Neuronal stem cell (in vitro differentiated cells): ENCODE results near the gene MVD.

Source experiments
- DNase-seq: peaks from one replicate; pipeline ENCODE4 v3.0.0-alpha.2; 2013; ENCODE audit warnings: low spot score
- H2AFZ ChIP-seq: one replicate; pipeline ENCODE4 v1.6.1; 2013; ENCODE audit warnings: mild to moderate bottlenecking, low read length, inconsistent platforms
- H2AK5ac ChIP-seq: 2 replicates; pipeline ENCODE4 v1.6.1; 2013; ENCODE audit warnings: low read depth, mild to moderate bottlenecking, inconsistent platforms, low read length, moderate library complexity, mixed read lengths
- H2BK120ac ChIP-seq: 2 replicates; pipeline ENCODE4 v1.6.1; 2013; ENCODE audit warnings: low read depth, mild to moderate bottlenecking, inconsistent platforms, low read length, moderate library complexity, mixed read lengths
- H2BK12ac ChIP-seq: one replicate; pipeline ENCODE4 v1.6.1; 2013; ENCODE audit warnings: low read length, inconsistent platforms
- H2BK15ac ChIP-seq: 2 replicates; pipeline ENCODE4 v1.6.1; 2013; ENCODE audit warnings: mild to moderate bottlenecking, low read length, inconsistent platforms, mixed read lengths
- H2BK5ac ChIP-seq: one replicate; pipeline ENCODE4 v1.6.1; 2013; ENCODE audit warnings: inconsistent platforms, mild to moderate bottlenecking, low read length, moderate library complexity
- H3K14ac ChIP-seq: one replicate; pipeline ENCODE4 v1.6.1; 2013; ENCODE audit warnings: low read length, inconsistent platforms
- H3K18ac ChIP-seq: 2 replicates; pipeline ENCODE4 v1.6.1; 2013; ENCODE audit warnings: low read length, inconsistent platforms
- H3K23ac ChIP-seq: 2 replicates; pipeline ENCODE4 v1.6.1; 2013; ENCODE audit warnings: low read depth, mild to moderate bottlenecking, mixed read lengths, low read length, inconsistent platforms; ENCODE audit not compliant: poor library complexity
- H3K27ac ChIP-seq: replicated peaks from 3 replicates; pipeline ENCODE4 v1.5.1; 2013; ENCODE audit warnings: low read length, inconsistent platforms
- H3K27me3 ChIP-seq, 3 experiments: 2 replicates each; pipeline ENCODE4 v1.6.1; 2013; ENCODE audit warnings: low read length in 3 of 3, mild to moderate bottlenecking in 2 of 3, inconsistent platforms in 1 of 3, low read depth in 1 of 3, mixed read lengths in 1 of 3, moderate library complexity in 1 of 3; ENCODE audit not compliant: control insufficient read depth in 3 of 3, insufficient read depth in 3 of 3
- H3K36me3 ChIP-seq, 2 donors: replicated peaks in 1 of 2; 2 replicates each; pipeline ENCODE4 v1.6.1; 2013; ENCODE audit warnings: low read length in 2 of 2; ENCODE audit not compliant: control insufficient read depth in 2 of 2, insufficient read depth in 2 of 2
- H3K4ac ChIP-seq: 2 replicates; pipeline ENCODE4 v1.6.1; 2013; ENCODE audit warnings: inconsistent platforms, mild to moderate bottlenecking, low read length, moderate library complexity
- H3K4me1 ChIP-seq, 2 donors: 1 replicate in 1 of 2; 2 replicates in 1 of 2; pipeline ENCODE4 v1.6.1; 2013; ENCODE audit warnings: low read length in 2 of 2, low read depth in 1 of 2; ENCODE audit not compliant: control insufficient read depth in 2 of 2, insufficient read depth in 1 of 2
- H3K4me2 ChIP-seq: one replicate; pipeline ENCODE4 v1.6.1; 2013; ENCODE audit warnings: mild to moderate bottlenecking, low read length, inconsistent platforms; ENCODE audit not compliant: insufficient read depth, poor library complexity, severe bottlenecking
- H3K4me3 ChIP-seq, 2 donors: 2 replicates each; pipeline ENCODE4 v1.5.1; 2013; ENCODE audit warnings: low read length in 2 of 2, mild to moderate bottlenecking in 2 of 2, inconsistent platforms in 1 of 2, moderate library complexity in 1 of 2
- H3K79me1 ChIP-seq: one replicate; pipeline ENCODE4 v1.6.1; 2013; ENCODE audit warnings: low read depth, mild to moderate bottlenecking, inconsistent platforms, low read length, moderate library complexity
- H3K9ac ChIP-seq: one replicate; pipeline ENCODE4 v1.6.1; 2013; ENCODE audit warnings: mild to moderate bottlenecking, low read depth, low read length, inconsistent platforms; ENCODE audit not compliant: poor library complexity
- H3K9me3 ChIP-seq, 2 donors: replicated peaks in 1 of 2; 2 replicates each; pipeline versions ENCODE3 to v1.6.1; 2013; ENCODE audit warnings: low read length in 2 of 2, mild to moderate bottlenecking in 2 of 2, inconsistent platforms in 1 of 2, low read depth in 1 of 2, mixed read lengths in 1 of 2, moderate library complexity in 1 of 2; ENCODE audit not compliant: control insufficient read depth in 2 of 2, insufficient read depth in 1 of 2
- H4K8ac ChIP-seq: one replicate; pipeline ENCODE4 v1.6.1; 2013; ENCODE audit warnings: low read depth, mild to moderate bottlenecking, inconsistent platforms, low read length, moderate library complexity
- H4K91ac ChIP-seq: one replicate; pipeline ENCODE4 v1.6.1; 2013; ENCODE audit warnings: low read length, low read depth, mild to moderate bottlenecking, inconsistent platforms; ENCODE audit not compliant: poor library complexity
- WGBS, 2 donors: extraction: QIAGEN DNeasy Blood & Tissue Kit; methylation state at CpG; one replicate each; pipeline ENCODE4 v1.1.7; 2013; ENCODE audit warnings: missing lambda C conversion rate in 2 of 2, mixed read lengths in 1 of 2; ENCODE audit not compliant: insufficient read length in 2 of 2, insufficient replicate concordance in 1 of 2; ENCODE audit errors: extremely low coverage in 2 of 2; 5-methylcytosine and 5-hydroxymethylcytosine counted together

Gene MVD

GRCh38 chr16:88629835-88630234 is 33.1 kb downstream of the MVD start:
- Histone ChIP-seq H2BK5ac (no peak overlapping the region), H4K8ac (no peak overlapping the region), H3K27ac (no peak overlapping the region), H3K23ac (no peak overlapping the region), H3K79me1 (peaks cover 6% of the 10 kb centered on the region), H3K9ac (no peak overlapping the region), H3K4me3 (no peak overlapping the region), H2BK12ac (no peak overlapping the region), H3K4me2 (no peak overlapping the region), H3K14ac (no peak overlapping the region), H3K4me1 (peaks cover 0 to 7% of the 10 kb centered on the region in 2 donors), H2AFZ (no peak overlapping the region), H2AK5ac (no peak overlapping the region), H3K4ac (no peak overlapping the region), H2BK15ac (no peak overlapping the region), H3K18ac (no peak overlapping the region), H2BK120ac (no peak overlapping the region), H4K91ac (no peak overlapping the region), H3K9me3 (no peaks in the 10 kb centered on the region), H3K27me3 (peaks cover 0 to 9% (median 0%) of the 10 kb centered on the region in 3 experiments), H3K36me3 (peaks cover 45 to 82% of the 10 kb centered on the region in 2 donors)
- no CpG with 5 or more reads among the region's 9 CpGs for WGBS, 2 donors
- no peak for DNase-seq

DNA sequence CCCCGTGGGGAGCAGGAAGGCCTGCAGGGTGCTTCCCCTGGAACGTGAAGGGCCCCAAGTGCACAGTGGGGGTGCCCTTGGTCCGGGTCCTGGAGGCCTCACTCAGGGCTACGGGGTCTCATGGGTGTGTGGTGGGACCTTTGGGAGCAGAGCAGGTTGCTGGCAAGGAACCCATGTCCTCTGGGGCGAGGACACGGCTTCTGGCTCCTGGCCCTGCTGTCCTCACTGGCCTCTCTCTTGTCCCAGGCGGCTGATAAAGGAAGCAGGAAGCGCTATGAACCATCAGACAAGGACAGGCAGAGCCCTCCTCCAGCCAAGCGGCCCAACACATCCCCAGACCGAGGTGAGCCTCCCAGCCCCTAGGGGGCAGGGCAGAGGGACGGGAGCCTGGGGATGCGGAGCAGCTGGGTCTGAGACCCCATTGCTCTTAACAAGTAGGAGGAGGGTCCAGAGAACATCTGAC is 34.3 kb downstream of the MVD start:
- H4K91ac ChIP-seq = no peak overlapping the region
- H2BK120ac ChIP-seq = no peak overlapping the region
- peaks cover 6% of the 10 kb centered on the region for H3K79me1 ChIP-seq
- H2AK5ac ChIP-seq = peak overlapping the region; percentile 6
- no peaks in the 10 kb centered on the region for H3K27me3 ChIP-seq
- no peak overlapping the region for H3K27ac ChIP-seq
- H3K18ac ChIP-seq = no peak overlapping the region
- H3K4ac ChIP-seq = no peak overlapping the region
- H3K9ac ChIP-seq = no peak overlapping the region
- peaks cover 55 to 93% of the 10 kb centered on the region in 2 donors for H3K36me3 ChIP-seq
- no peak overlapping the region for H2AFZ ChIP-seq
- no peak overlapping the region for H3K4me2 ChIP-seq
- H3K14ac ChIP-seq = no peak overlapping the region
- H2BK5ac ChIP-seq = no peak overlapping the region
- H3K23ac ChIP-seq = peak overlapping the region; percentile 11
- WGBS, 2 donors = no CpG with 5 or more reads among the region's 12 CpGs
- H3K9me3 ChIP-seq = no peaks in the 10 kb centered on the region
- H3K4me1 ChIP-seq = peaks cover 0 to under 1% of the 10 kb centered on the region in 2 donors
- no peak overlapping the region for H3K4me3 ChIP-seq
- H4K8ac ChIP-seq = no peak overlapping the region
- DNase-seq = no peak
- H2BK12ac ChIP-seq = no peak overlapping the region
- H2BK15ac ChIP-seq = no peak overlapping the region

- H3K4me2 ChIP-seq = no peak overlapping the region
- peaks cover 60 to 94% of the 10 kb centered on the region in 2 donors for H3K36me3 ChIP-seq
- H3K14ac ChIP-seq = no peak overlapping the region
- H3K4me1 ChIP-seq = no peaks in the 10 kb centered on the region
- no peaks in the 10 kb centered on the region for H3K9me3 ChIP-seq
- no peaks in the 10 kb centered on the region for H3K27me3 ChIP-seq
- H2BK120ac ChIP-seq = no peak overlapping the region
- H2AK5ac ChIP-seq = peak overlapping the region; percentile 6
- H3K4ac ChIP-seq = no peak overlapping the region
- H3K18ac ChIP-seq = no peak overlapping the region
- H3K23ac ChIP-seq = no peak overlapping the region
- no peak overlapping the region for H2BK15ac ChIP-seq
- WGBS, 2 donors = no CpG with 5 or more reads among the region's 27 CpGs
- H3K9ac ChIP-seq = no peak overlapping the region
- no peak for DNase-seq
- H3K79me1 ChIP-seq = peaks cover 5% of the 10 kb centered on the region
- no peak overlapping the region for H3K27ac ChIP-seq
- H4K8ac ChIP-seq = no peak overlapping the region
- H3K4me3 ChIP-seq = no peak overlapping the region
- H2BK12ac ChIP-seq = no peak overlapping the region
- H4K91ac ChIP-seq = no peak overlapping the region
- H2BK5ac ChIP-seq = peak overlapping the region; percentile 82
- H2AFZ ChIP-seq = no peak overlapping the region
These were observed 35.1 kb downstream of the MVD start for GRCh38 chr16:88627531-88628411.

DNA sequence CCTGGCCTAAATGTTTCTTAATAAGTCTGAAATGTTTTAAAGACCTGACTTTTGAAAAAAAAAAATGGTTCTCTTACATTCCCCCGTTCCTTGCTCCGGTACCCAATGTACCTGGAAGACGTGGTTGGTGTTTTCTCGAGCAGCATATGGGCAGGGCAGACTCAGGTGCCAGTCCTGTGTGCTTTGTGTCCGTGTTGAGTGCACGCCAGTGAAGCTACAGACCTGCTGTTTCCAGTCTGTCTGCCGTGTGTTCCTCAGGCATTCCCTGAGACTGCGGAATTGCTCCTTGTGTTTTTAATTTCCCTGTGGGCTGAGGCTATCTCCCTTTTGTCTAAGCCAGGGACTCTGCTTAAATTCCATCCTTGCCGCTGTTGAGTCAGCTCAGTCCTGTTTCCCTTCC is 36.2 kb downstream of the MVD start:
- Histone ChIP-seq H3K79me1 (peaks cover 8% of the 10 kb centered on the region), H2AFZ (no peak overlapping the region), H3K14ac (no peak overlapping the region), H4K8ac (no peak overlapping the region), H3K27ac (no peak overlapping the region), H4K91ac (no peak overlapping the region), H2BK120ac (no peak overlapping the region), H3K36me3 (peaks cover 65 to 95% of the 10 kb centered on the region in 2 donors), H3K23ac (no peak overlapping the region), H3K4me2 (no peak overlapping the region), H3K27me3 (no peaks in the 10 kb centered on the region), H3K4ac (no peak overlapping the region), H2BK5ac (no peak overlapping the region), H2BK15ac (no peak overlapping the region), H3K18ac (no peak overlapping the region), H2AK5ac (no peak overlapping the region), H3K9ac (no peak overlapping the region), H3K4me1 (no peaks in the 10 kb centered on the region), H2BK12ac (no peak overlapping the region), H3K4me3 (no peak overlapping the region), H3K9me3 (no peaks in the 10 kb centered on the region)
- DNase-seq = no peak
- no CpG with 5 or more reads among the region's 9 CpGs for WGBS, 2 donors
